ENCODE results near the gene FGF8.
A peak's percentile ranks its signal among the peaks of the same experiment; 100 is the strongest.

Gene FGF8

GRCh38 chr10:101781984-101782810, 6.3 kb upstream of the FGF8 start:
- no peak for DNase-seq (ENCODE audit: low read depth)

- DNase-seq (ENCODE audit: low read depth) = no peak
Measured at GRCh38 chr10:101781655-101781983, 5.7 kb upstream of the FGF8 start.

GRCh38 chr10:101780818-101781654, 5.1 kb upstream of the FGF8 start:
- peak; percentile 71 for DNase-seq (ENCODE audit: low read depth)

GRCh38 chr10:101780187-101780817, 4.4 kb upstream of the FGF8 start:
- no peak for DNase-seq (ENCODE audit: low read depth)

GRCh38 chr10:101779544-101780186, 3.8 kb upstream of the FGF8 start:
- DNase-seq (ENCODE audit: low read depth) = peak; percentile 67

- no peak for DNase-seq (ENCODE audit: low read depth)
Measured at GRCh38 chr10:101778781-101779543, 3.0 kb upstream of the FGF8 start.

GRCh38 chr10:101778151-101778780, 2.4 kb upstream of the FGF8 start:
- no peak for DNase-seq (ENCODE audit: low read depth)

- DNase-seq (ENCODE audit: low read depth) = no peak
Measured at GRCh38 chr10:101777619-101778145, 1.8 kb upstream of the FGF8 start.

- DNase-seq (ENCODE audit: low read depth) = no peak
Measured at GRCh38 chr10:101776161-101776817, 375 bp upstream of the FGF8 start.

- DNase-seq (ENCODE audit: low read depth) = no peak
Measured at GRCh38 chr10:101774589-101775272, 1.2 kb downstream of the FGF8 start.

GRCh38 chr10:101773923-101774588, 1.9 kb downstream of the FGF8 start:
- DNase-seq (ENCODE audit: low read depth) = no peak

- DNase-seq (ENCODE audit: low read depth) = no peak
Measured at GRCh38 chr10:101772895-101773761, 2.8 kb downstream of the FGF8 start.

GRCh38 chr10:101772017-101772894, 3.7 kb downstream of the FGF8 start:
- DNase-seq (ENCODE audit: low read depth) = no peak

- no peak for DNase-seq (ENCODE audit: low read depth)
Measured at GRCh38 chr10:101771380-101771779, 4.5 kb downstream of the FGF8 start.

GRCh38 chr10:101770331-101771215, 5.3 kb downstream of the FGF8 start:
- DNase-seq (ENCODE audit: low read depth) = no peak

GRCh38 chr10:101769541-101770180, 6.3 kb downstream of the FGF8 start:
- DNase-seq (ENCODE audit: low read depth) = no peak
